GM23338 (cell line): Measurements from ENCODE around the gene ABHD14A. TPM values are rescaled to one million over a fixed set of nuclear protein-coding genes. Genes with fewer than 3 reads are reported as not detected.

Experiments used
- ATAC-seq: fragments of 200-7000 bp; cut with Tn5 transposase; 3 replicates; pipeline ENCODE4 v1.9.1; 2020
- DNase-seq: peaks from one replicate; pipeline ENCODE4 v3.0.0-alpha.2; 2015; ENCODE audit warnings: low spot score
- H2AFZ ChIP-seq: fragments of 200-600 bp; sonication (generic); 2 replicates; pipeline ENCODE4 v1.8.0; 2016; ENCODE audit warnings: antibody characterized with exemption, mild to moderate bottlenecking, moderate library complexity
- H3F3A ChIP-seq: fragments of 200-600 bp; sonication (generic); replicated peaks from 2 replicates; pipeline ENCODE4 v1.8.0; 2017; ENCODE audit warnings: antibody characterized with exemption, mixed run types, low read depth
- H3K27ac ChIP-seq: fragments of 200-600 bp; sonication (generic); 2 replicates; pipeline ENCODE4 v1.6.1; 2016; ENCODE audit warnings: low read depth
- H3K27me3 ChIP-seq: fragments of 200-600 bp; sonication (generic); 2 replicates; pipeline ENCODE4 v1.8.0; 2016; ENCODE audit warnings: mild to moderate bottlenecking, mixed run types, moderate library complexity; ENCODE audit not compliant: insufficient read depth
- H3K36me3 ChIP-seq: fragments of 200-600 bp; sonication (generic); 2 replicates; pipeline ENCODE4 v1.8.0; 2016; ENCODE audit warnings: mild to moderate bottlenecking; ENCODE audit not compliant: insufficient read depth
- H3K4me1 ChIP-seq: fragments of 200-600 bp; sonication (generic); 2 replicates; pipeline ENCODE4 v1.8.0; 2016; ENCODE audit warnings: mild to moderate bottlenecking, moderate library complexity; ENCODE audit not compliant: insufficient read depth
- H3K4me2 ChIP-seq: fragments of 200-600 bp; sonication (generic); 2 replicates; pipeline ENCODE4 v1.7.1; 2017; ENCODE audit warnings: mixed run types
- H3K4me3 ChIP-seq: fragments of 200-600 bp; sonication (generic); 2 replicates; pipeline ENCODE4 v1.6.1; 2016; ENCODE audit warnings: mixed run types
- H3K79me2 ChIP-seq: fragments of 200-600 bp; sonication (generic); replicated peaks from 2 replicates; pipeline ENCODE4 v1.8.0; 2017; ENCODE audit warnings: mild to moderate bottlenecking; ENCODE audit not compliant: insufficient read depth
- H3K9me2 ChIP-seq: fragments of 200-600 bp; sonication (generic); 2 replicates; pipeline ENCODE4 v1.8.0; 2017; ENCODE audit not compliant: insufficient read depth
- H4K20me1 ChIP-seq: fragments of 200-600 bp; sonication (generic); replicated peaks from 2 replicates; pipeline ENCODE4 v1.8.0; 2017; ENCODE audit warnings: mild to moderate bottlenecking; ENCODE audit not compliant: insufficient read depth
- H3K27ac Mint-ChIP-seq: 2 replicates; pipeline ENCODE4 v1.8.0; 2020; ENCODE audit warnings: inconsistent platforms, mild to moderate bottlenecking, moderate library complexity, mixed read lengths
- H3K27me3 Mint-ChIP-seq: 3 replicates; pipeline ENCODE4 v1.8.0; 2022; ENCODE audit warnings: low read depth, mild to moderate bottlenecking, moderate library complexity, mixed read lengths, inconsistent platforms; ENCODE audit not compliant: insufficient read depth, poor library complexity
- H3K36me3 Mint-ChIP-seq: 3 replicates; pipeline ENCODE4 v1.8.0; 2021; ENCODE audit warnings: low read depth, mild to moderate bottlenecking, inconsistent platforms, moderate library complexity, mixed read lengths
- H3K4me1 Mint-ChIP-seq: 3 replicates; pipeline ENCODE4 v1.8.0; 2020; ENCODE audit warnings: mild to moderate bottlenecking, inconsistent platforms, mixed read lengths
- H3K4me3 Mint-ChIP-seq: 3 replicates; pipeline ENCODE4 v1.8.0; 2021; ENCODE audit warnings: moderate library complexity, mild to moderate bottlenecking, inconsistent platforms, mixed read lengths
- H3K9me3 Mint-ChIP-seq: 3 replicates; pipeline ENCODE4 v1.8.0; 2020; ENCODE audit warnings: moderate library complexity, mild to moderate bottlenecking, inconsistent platforms, mixed read lengths
- CREB1 ChIP-seq: fragments of 250-450 bp; sonication (Bioruptor Pico); IDR thresholded peaks from 2 replicates; pipeline ENCODE4 v1.5.0; 2020; ENCODE audit warnings: low read depth, mild to moderate bottlenecking, moderate library complexity
- CTCF ChIP-seq, 2 experiments: fragments of 200-600 bp in 1 of 2; sonication (generic) in 1 of 2; conservative IDR thresholded peaks; 2 replicates each; pipeline versions ENCODE4 v1.5.1 to v1.6.1; 2016 to 2017; ENCODE audit warnings: antibody characterized with exemption in 2 of 2, low read depth in 2 of 2, mild to moderate bottlenecking in 2 of 2, moderate library complexity in 1 of 2
- ETS1 ChIP-seq: IDR thresholded peaks from 2 replicates; pipeline ENCODE4 v1.6.1; 2016; ENCODE audit warnings: antibody characterized with exemption
- EZH2 ChIP-seq: fragments of 200-600 bp; sonication (generic); IDR thresholded peaks from one replicate; pipeline ENCODE4 v1.8.0; 2017; ENCODE audit warnings: antibody characterized with exemption, mild to moderate bottlenecking, low read depth; ENCODE audit not compliant: unreplicated experiment
- EZH2phosphoT487 ChIP-seq: fragments of 200-600 bp; sonication (generic); IDR thresholded peaks from one replicate; pipeline ENCODE4 v1.8.1; 2018; ENCODE audit warnings: antibody characterized with exemption; ENCODE audit not compliant: unreplicated experiment
- JUNB ChIP-seq: IDR thresholded peaks from one replicate; pipeline ENCODE4 v1.6.1; 2016; ENCODE audit warnings: antibody characterized with exemption; ENCODE audit not compliant: unreplicated experiment
- NANOG ChIP-seq: IDR thresholded peaks from 2 replicates; pipeline ENCODE4 v1.6.1; 2016; ENCODE audit warnings: antibody characterized with exemption, borderline replicate concordance
- POLR2AphosphoS5 ChIP-seq: IDR thresholded peaks from 2 replicates; pipeline ENCODE4 v1.6.1; 2016; ENCODE audit warnings: antibody characterized with exemption, low read depth
- REST ChIP-seq: IDR thresholded peaks from one replicate; pipeline ENCODE4 v1.6.1; 2018; ENCODE audit warnings: antibody characterized with exemption; ENCODE audit not compliant: unreplicated experiment
- STAT1 ChIP-seq: IDR thresholded peaks from one replicate; pipeline ENCODE4 v1.6.1; 2016; ENCODE audit warnings: antibody characterized with exemption; ENCODE audit not compliant: unreplicated experiment
- ZNF114 ChIP-seq: fragments of 250-450 bp; sonication (Bioruptor Pico); IDR thresholded peaks from 2 replicates; pipeline ENCODE4 v1.5.0; 2020; ENCODE audit warnings: mild to moderate bottlenecking, moderate library complexity
- ZNF331 ChIP-seq: fragments of 250-450 bp; sonication (Bioruptor Pico); IDR thresholded peaks from 2 replicates; pipeline ENCODE4 v1.5.0; 2020; ENCODE audit warnings: low read depth, mild to moderate bottlenecking, moderate library complexity
- polyA plus RNA-seq: library from polyadenylated mRNA; unstranded; fragments of >200 nt; fragmentation: Nextera tagmentation; extraction: Ambion mirVana; gene quantifications from 2 replicates; pipeline ENCODE4 v1.2.1, GENCODE V29; 2016
- total RNA-seq: library from RNA; depleted of rRNA; stranded (reverse); fragments of >200 nt; shearing (Covaris generic); gene quantifications from 2 replicates; pipeline ENCODE4 v1.2.3, GENCODE V29; 2014
- TF ChIP-seq, protein P1 (sequence below): fragments of 250-450 bp; sonication (Bioruptor Pico); IDR thresholded peaks from 2 replicates; pipeline ENCODE4 v1.5.0; 2020; ENCODE audit warnings: mild to moderate bottlenecking, moderate library complexity

The ABHD14A gene
- total and polyA plus RNA-seq, 2 experiments from 2014 or later = 7.8 to 12.7 TPM

GRCh38 chr3:52019352-52020080 is 44.7 kb downstream of the ABHD14A start:
- Histone ChIP-seq H3K4me3 (no peak overlapping the region), H3K9me2 (no peaks in the 10 kb centered on the region), H3K36me3 (no peaks in the 10 kb centered on the region), H2AFZ (no peak overlapping the region), H3K4me2 (no peak overlapping the region), H4K20me1 (no peaks in the 10 kb centered on the region), H3K27ac (no peak overlapping the region), H3K79me2 (no peaks in the 10 kb centered on the region), H3K27me3 (no peaks in the 10 kb centered on the region), H3F3A (no peaks in the 10 kb centered on the region), H3K4me1 (peaks cover 3% of the 10 kb centered on the region; the same call in 1 of the 2 replicates)
- DNase-seq = no peak
- Mint-ChIP-seq H3K27me3 (peaks cover 14% of the 10 kb centered on the region), H3K4me1 (peaks cover 16% of the 10 kb centered on the region), H3K4me3 (no peak overlapping the region), H3K27ac (peak overlapping the region; percentile 59; the same call in 1 of the 2 replicates), H3K9me3 (no peaks in the 10 kb centered on the region), H3K36me3 (no peaks in the 10 kb centered on the region)
- TF ChIP-seq ZNF114 (CRISPR knock-in tag) = no peak
- no peak for TF ChIP-seq CTCF (conservative IDR thresholded peaks at IDR 0.05; ENCODE audit: low read depth in 2 of 2)
- no peak for TF ChIP-seq EZH2
- TF ChIP-seq EZH2phosphoT487 = no peak
- TF ChIP-seq ETS1 = no peak
- TF ChIP-seq STAT1 = no peak
- TF ChIP-seq POLR2AphosphoS5 = no peak
- TF ChIP-seq, protein P1, sequence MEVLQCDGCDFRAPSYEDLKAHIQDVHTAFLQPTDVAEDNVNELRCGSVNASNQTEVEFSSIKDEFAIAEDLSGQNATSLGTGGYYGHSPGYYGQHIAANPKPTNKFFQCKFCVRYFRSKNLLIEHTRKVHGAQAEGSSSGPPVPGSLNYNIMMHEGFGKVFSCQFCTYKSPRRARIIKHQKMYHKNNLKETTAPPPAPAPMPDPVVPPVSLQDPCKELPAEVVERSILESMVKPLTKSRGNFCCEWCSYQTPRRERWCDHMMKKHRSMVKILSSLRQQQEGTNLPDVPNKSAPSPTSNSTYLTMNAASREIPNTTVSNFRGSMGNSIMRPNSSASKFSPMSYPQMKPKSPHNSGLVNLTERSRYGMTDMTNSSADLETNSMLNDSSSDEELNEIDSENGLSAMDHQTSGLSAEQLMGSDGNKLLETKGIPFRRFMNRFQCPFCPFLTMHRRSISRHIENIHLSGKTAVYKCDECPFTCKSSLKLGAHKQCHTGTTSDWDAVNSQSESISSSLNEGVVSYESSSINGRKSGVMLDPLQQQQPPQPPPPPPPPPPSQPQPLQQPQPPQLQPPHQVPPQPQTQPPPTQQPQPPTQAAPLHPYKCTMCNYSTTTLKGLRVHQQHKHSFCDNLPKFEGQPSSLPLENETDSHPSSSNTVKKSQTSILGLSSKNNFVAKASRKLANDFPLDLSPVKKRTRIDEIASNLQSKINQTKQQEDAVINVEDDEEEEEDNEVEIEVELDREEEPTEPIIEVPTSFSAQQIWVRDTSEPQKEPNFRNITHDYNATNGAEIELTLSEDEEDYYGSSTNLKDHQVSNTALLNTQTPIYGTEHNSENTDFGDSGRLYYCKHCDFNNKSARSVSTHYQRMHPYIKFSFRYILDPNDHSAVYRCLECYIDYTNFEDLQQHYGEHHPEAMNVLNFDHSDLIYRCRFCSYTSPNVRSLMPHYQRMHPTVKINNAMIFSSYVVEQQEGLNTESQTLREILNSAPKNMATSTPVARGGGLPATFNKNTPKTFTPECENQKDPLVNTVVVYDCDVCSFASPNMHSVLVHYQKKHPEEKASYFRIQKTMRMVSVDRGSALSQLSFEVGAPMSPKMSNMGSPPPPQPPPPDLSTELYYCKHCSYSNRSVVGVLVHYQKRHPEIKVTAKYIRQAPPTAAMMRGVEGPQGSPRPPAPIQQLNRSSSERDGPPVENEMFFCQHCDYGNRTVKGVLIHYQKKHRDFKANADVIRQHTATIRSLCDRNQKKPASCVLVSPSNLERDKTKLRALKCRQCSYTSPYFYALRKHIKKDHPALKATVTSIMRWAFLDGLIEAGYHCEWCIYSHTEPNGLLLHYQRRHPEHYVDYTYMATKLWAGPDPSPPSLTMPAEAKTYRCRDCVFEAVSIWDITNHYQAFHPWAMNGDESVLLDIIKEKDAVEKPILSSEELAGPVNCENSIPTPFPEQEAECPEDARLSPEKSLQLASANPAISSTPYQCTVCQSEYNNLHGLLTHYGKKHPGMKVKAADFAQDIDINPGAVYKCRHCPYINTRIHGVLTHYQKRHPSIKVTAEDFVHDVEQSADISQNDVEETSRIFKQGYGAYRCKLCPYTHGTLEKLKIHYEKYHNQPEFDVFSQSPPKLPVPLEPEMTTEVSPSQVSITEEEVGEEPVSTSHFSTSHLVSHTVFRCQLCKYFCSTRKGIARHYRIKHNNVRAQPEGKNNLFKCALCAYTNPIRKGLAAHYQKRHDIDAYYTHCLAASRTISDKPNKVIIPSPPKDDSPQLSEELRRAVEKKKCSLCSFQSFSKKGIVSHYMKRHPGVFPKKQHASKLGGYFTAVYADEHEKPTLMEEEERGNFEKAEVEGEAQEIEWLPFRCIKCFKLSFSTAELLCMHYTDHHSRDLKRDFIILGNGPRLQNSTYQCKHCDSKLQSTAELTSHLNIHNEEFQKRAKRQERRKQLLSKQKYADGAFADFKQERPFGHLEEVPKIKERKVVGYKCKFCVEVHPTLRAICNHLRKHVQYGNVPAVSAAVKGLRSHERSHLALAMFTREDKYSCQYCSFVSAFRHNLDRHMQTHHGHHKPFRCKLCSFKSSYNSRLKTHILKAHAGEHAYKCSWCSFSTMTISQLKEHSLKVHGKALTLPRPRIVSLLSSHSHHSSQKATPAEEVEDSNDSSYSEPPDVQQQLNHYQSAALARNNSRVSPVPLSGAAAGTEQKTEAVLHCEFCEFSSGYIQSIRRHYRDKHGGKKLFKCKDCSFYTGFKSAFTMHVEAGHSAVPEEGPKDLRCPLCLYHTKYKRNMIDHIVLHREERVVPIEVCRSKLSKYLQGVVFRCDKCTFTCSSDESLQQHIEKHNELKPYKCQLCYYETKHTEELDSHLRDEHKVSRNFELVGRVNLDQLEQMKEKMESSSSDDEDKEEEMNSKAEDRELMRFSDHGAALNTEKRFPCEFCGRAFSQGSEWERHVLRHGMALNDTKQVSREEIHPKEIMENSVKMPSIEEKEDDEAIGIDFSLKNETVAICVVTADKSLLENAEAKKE (CRISPR knock-in tag) = no peak
- TF ChIP-seq REST = no peak
- TF ChIP-seq NANOG = no peak
- TF ChIP-seq ZNF331 (CRISPR knock-in tag) = no peak
- TF ChIP-seq JUNB = no peak
- no peak for TF ChIP-seq CREB1
- no peak for ATAC-seq
